Type B pancreatic cell (in vitro differentiated cells): ENCODE measurements around the gene HOXA4. TPM values are rescaled to one million over a fixed set of nuclear protein-coding genes. Genes with fewer than 3 reads are reported as not detected.
A peak's percentile ranks its signal among the peaks of the same experiment; 100 is the strongest.

Experiments
- DNase-seq: peaks from one replicate; pipeline ENCODE4 v3.0.0; 2021; ENCODE audit warnings: mixed read lengths; ENCODE audit not compliant: unreplicated experiment; ENCODE audit errors: extremely low spot score
- H3K27ac Mint-ChIP-seq: 2 replicates; pipeline ENCODE4 v1.8.0; 2021; ENCODE audit warnings: mild to moderate bottlenecking, mixed read lengths
- H3K27me3 Mint-ChIP-seq: 2 replicates; pipeline ENCODE4 v1.8.0; 2021; ENCODE audit warnings: mixed read lengths
- H3K36me3 Mint-ChIP-seq: 2 replicates; pipeline ENCODE4 v1.8.0; 2021; ENCODE audit warnings: mixed read lengths
- H3K4me1 Mint-ChIP-seq: one replicate; pipeline ENCODE4 v1.8.0; 2021; ENCODE audit warnings: mixed read lengths; ENCODE audit not compliant: unreplicated experiment
- H3K4me3 Mint-ChIP-seq: 2 replicates; pipeline ENCODE4 v1.8.0; 2021; ENCODE audit warnings: mild to moderate bottlenecking, mixed read lengths
- H3K9me3 Mint-ChIP-seq: 2 replicates; pipeline ENCODE4 v1.8.0; 2021; ENCODE audit warnings: mixed read lengths
- CTCF ChIP-seq: fragments of 200-600 bp; sonication (generic); conservative IDR thresholded peaks from 2 replicates; pipeline ENCODE4 v1.5.0; 2021; ENCODE audit warnings: antibody characterized with exemption, mild to moderate bottlenecking
- total RNA-seq: library from RNA; stranded (reverse); gene quantifications from 2 replicates; pipeline ENCODE4 v1.2.1, GENCODE V29; 2021; ENCODE audit warnings: low replicate concordance

Gene HOXA4
- total RNA-seq, 1 donor from 2014 or later, result 28.5 TPM

DNA sequence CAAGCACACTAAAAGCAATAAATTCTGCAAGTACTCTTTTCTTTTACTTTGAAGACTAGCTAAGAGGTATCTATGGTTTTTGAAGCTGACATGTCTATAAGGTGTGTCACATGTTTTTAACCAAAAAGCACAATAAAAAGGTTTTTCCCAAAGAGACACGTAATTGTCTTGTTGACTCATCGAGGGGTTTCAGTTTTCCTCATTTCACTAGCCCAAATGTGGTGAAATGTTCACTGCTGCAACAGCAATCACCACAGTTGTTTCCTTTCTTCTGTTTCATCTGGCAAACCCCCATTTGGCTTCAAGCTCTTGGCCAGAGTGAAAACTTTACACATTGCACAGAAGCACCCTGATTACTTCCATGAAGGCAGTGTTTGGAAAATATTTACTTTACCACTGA, 3.8 kb upstream of the HOXA4 start:
- DNase-seq, result no peak
- no peaks in the 10 kb centered on the region for H3K9me3 Mint-ChIP-seq
- peaks cover 8% of the 10 kb centered on the region for H3K36me3 Mint-ChIP-seq
- H3K4me3 Mint-ChIP-seq, result peak overlapping the region; percentile 99
- no peak for TF ChIP-seq CTCF
- peaks cover 28% of the 10 kb centered on the region for H3K27me3 Mint-ChIP-seq
- peaks cover 52% of the 10 kb centered on the region for H3K4me1 Mint-ChIP-seq
- peak overlapping the region; percentile 94 for H3K27ac Mint-ChIP-seq

GRCh38 chr7:27133409-27134231, 3.1 kb upstream of the HOXA4 start:
- H3K4me1 Mint-ChIP-seq, result peaks cover 58% of the 10 kb centered on the region
- H3K9me3 Mint-ChIP-seq, result no peaks in the 10 kb centered on the region
- no peak for TF ChIP-seq CTCF
- peaks cover 15% of the 10 kb centered on the region for H3K36me3 Mint-ChIP-seq
- DNase-seq, result no peak
- H3K27me3 Mint-ChIP-seq, result peaks cover 30% of the 10 kb centered on the region
- peak overlapping the region; percentile 94 for H3K27ac Mint-ChIP-seq
- peak overlapping the region; percentile 99 for H3K4me3 Mint-ChIP-seq

DNA sequence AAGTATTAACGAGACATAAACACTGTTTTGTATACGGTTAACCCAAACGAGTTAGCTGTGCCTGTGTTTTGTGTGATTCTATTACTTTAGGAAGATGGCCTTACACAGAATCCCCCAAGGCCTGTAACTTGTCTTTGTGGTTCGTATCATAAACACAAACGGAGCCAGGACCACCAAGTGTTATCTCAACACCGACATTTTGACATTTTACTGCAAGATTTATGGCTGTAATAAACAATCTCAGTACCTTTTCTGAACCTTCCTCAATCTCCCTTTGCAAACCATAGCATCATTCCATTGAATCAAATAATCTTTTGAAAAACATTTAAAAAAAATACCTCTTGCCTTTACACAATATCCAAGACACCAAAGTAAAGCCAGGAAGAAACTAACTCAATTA, 2.4 kb upstream of the HOXA4 start:
- no peak for TF ChIP-seq CTCF
- DNase-seq, result no peak
- peak overlapping the region; percentile 94 for H3K27ac Mint-ChIP-seq
- peaks cover 31% of the 10 kb centered on the region for H3K27me3 Mint-ChIP-seq
- peaks cover 64% of the 10 kb centered on the region for H3K4me1 Mint-ChIP-seq
- peaks cover 22% of the 10 kb centered on the region for H3K36me3 Mint-ChIP-seq
- no peaks in the 10 kb centered on the region for H3K9me3 Mint-ChIP-seq
- H3K4me3 Mint-ChIP-seq, result peak overlapping the region; percentile 99

DNA sequence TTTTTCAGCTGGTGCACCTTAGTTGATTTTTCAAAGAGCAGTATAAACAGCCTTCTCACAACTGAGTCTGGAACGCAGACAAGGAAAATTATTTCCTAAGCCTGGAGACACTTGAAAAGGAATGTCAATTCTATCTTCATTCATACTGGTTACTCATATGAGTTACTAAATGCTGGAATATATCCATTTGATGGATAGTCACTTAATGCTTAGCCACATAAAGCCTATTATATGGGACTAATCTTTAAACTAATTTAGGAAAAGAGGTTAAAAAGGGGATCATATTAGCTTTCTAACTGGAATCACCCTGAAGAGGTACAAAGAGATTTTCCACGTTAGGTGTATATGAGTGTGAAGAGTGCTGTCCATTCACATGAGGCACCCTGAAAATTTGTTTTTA, 1.7 kb upstream of the HOXA4 start:
- H3K36me3 Mint-ChIP-seq, result peaks cover 22% of the 10 kb centered on the region
- H3K4me3 Mint-ChIP-seq, result peak overlapping the region; percentile 90
- H3K4me1 Mint-ChIP-seq, result peaks cover 67% of the 10 kb centered on the region
- H3K27ac Mint-ChIP-seq, result peak overlapping the region; percentile 90
- peaks cover 27% of the 10 kb centered on the region for H3K27me3 Mint-ChIP-seq
- no peak for TF ChIP-seq CTCF
- H3K9me3 Mint-ChIP-seq, result no peaks in the 10 kb centered on the region
- DNase-seq, result no peak

DNA sequence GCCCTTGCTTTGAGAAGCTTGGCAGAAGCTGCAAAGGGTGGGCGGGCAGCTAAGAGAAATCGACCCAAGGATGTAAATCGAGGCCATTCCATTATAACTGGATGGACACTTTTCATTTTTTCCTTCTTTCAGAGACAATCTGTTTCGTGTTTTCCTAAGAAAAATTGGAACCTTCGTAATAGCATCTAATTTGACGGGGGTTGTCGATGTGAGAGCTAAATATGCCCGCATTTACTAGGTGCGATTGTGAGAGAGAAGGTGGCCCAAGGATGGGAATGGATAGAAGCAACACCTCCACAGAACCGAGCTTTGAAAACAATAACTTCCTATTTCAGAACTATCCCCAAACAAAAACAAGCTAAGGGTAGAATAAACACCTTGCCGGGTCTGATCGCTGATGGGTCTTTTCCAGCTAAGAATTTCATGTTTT, 848 bp upstream of the HOXA4 start:
- H3K9me3 Mint-ChIP-seq, result no peaks in the 10 kb centered on the region
- TF ChIP-seq CTCF, result no peak
- H3K36me3 Mint-ChIP-seq, result peaks cover 22% of the 10 kb centered on the region
- H3K27ac Mint-ChIP-seq, result peak overlapping the region; percentile 90
- H3K4me3 Mint-ChIP-seq, result peak overlapping the region; percentile 90
- no peak for DNase-seq
- H3K27me3 Mint-ChIP-seq, result peaks cover 27% of the 10 kb centered on the region
- peaks cover 75% of the 10 kb centered on the region for H3K4me1 Mint-ChIP-seq
